Glomerular visceral epithelial cell (primary cell): ENCODE data around the gene PRPF4.
"Not testable (repeated sequence)": the region's sequence is repeated elsewhere in the genome, so short reads cannot be mapped to it uniquely, and the experiment has no call there.

Experiments
- DNase-seq: peaks from one replicate; pipeline ENCODE4 v3.0.0-alpha.2; 2016; ENCODE audit errors: extremely low spot score

Gene PRPF4

DNA sequence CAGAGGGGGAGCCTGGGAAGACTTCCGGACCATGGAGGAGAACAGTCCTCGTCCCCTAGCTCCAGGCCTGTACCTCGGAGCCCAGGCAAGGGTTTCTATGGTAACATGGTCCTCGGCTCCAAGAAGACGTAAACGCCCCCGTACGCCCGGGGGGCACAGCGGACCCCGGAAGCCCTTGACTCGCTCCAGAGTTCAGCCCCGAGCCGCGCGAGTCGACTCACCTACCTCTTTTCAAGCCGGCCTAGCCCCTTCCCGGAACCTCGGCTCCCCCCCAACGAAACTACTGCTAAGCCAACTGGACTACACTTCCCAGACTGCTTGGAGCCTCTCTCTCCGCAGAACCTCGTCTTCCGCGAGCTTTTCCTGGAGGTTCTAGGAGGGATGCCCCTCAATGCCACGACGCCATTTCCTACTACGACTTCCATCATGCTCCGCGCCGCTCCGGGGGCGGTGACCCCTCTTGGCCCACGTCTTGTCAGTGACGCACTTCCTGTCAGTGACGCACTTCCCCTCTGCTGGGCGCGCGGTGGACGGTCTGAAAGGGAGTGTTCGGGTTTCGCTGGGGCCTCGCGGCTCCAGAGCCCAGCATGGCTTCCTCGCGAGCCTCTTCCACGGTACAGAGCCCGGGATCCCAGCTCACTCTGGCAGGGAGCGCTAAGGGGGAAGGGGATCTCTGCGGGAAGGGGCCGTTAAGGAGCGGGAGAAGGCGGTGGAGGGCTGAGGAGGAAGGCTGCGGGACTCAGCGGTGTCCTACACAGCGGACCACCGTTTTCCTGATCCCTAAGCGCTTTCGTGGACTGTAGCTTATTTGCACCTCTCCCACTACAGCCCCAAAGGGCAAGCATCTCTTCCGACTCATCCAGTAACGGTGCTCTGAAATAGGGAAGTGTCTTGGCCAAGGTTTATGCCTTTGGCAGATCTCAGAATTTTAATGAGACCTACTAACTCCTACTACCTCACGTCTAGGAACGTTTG lies at the start of gene PRPF4, which contains the start of gene CDC26:
Gene PRPF4, plus strand, starts transcription at position 502 of the 975 bp plus-strand sequence. Its CDS starts 86 bp downstream, at position 588.
Gene CDC26, minus strand, starts transcription at position 416 of the 975 bp plus-strand sequence. CDS start 3,065 bp downstream, outside the sequence.
- peak; percentile 97 for DNase-seq

DNA sequence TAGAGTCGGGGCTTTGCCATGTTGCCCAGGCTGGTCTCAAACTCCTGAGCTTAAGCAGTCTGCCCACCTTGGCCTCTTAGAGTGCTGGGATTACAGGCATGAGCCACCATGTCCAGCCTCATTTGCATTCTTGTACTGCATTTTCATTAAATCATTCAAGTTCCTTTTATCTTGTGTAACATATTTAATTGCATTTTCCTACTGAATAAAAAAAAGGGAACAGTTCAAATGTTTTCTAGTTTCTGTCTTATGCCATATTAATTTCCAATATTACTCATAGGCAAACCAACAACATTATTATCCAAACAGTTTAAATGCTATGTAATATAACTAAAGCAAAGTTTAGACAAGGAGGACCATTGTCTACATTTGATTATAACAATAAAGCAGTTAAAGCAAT lies 48.0 kb upstream of the PRPF4 start:
- no peak for DNase-seq

DNA sequence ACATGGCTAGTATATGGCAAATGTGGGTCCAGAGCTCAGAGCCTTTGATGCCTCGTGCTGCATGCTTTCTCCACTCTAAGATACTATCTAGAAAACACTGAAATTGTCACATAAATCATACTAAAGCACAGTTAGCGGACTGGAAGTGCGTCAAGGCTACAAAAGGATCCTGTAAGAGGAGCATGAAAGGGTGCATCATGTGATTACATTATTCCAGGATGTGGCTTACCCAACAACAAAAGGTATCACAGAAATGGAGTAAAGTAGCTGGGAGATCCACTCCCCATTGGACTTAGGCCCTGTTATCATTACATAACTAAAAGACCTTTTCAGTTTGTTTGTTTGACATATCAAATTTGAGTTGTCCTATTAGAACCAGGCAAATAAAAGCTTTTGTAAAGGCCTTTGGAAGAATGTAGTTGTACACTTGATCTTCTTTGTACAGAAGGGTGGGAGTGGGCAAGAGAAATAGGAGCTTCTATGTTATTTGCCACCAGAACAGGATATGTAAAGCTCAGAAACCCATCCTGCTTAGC lies 47.3 kb upstream of the PRPF4 start:
- DNase-seq: no peak

DNA sequence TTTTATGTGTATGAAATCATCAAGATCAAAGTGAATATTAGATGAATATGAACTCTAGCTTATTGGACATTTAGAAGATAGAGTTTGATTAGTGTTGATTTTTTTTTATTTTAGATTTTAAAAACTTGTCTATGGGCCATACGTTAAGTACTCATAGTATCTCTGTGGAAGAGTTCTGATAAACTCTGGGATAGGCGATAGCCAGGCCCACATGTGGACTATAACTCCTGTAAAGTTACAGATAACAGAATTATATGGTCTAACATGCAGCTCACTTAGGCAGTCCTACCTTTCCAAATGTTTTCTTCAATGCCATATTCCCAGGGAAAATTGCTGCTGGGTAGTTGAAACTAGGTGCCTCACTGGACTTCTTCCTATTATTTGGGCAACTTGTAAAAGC lies 43.8 kb upstream of the PRPF4 start:
- no peak for DNase-seq

DNA sequence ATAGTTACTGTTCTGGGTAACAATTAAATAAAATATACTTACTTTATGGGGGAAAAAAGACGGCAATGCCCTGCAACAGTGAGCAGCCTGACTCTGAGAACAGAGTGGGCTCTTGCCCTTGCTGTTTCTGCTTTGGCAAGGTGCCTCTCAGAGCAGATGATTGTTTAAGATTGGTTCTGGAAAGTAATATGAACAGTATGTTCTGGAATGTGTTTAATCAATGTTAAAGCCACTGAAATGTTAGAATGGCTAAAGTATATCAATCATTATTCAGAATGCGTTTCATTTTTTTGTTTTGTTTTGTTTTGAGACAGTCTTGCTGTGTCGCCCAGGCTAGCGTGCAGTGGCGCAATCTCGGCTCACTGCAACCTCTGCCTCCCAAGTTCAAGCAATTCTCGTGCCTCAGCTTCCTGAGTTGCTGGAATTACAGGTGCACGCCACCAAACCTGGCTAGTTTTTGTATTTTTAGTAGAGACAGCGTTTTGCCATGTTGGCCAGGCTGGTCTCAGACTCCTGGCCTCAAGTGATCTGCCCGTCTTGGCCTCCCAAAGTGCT lies 39.7 kb upstream of the PRPF4 start:
- DNase-seq: not testable (repeated sequence)

DNA sequence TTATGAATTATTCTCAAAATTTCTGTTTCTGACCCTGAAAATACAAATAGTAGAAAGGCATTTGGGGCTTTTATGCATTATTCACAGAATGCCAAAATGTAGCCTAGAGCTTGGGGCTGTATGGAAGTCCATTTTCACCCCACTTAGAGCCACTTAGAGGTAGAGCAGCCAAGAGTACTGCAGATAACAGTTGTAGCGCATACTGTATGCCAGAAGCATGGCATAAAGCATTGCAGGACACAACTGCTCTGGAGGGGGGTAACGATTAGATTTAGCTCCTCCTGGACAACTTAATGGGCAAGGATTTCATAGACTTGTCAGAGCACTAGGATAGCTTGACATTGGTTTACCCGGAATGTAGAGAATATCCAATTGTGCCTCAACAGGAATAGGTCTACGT lies 38.4 kb upstream of the PRPF4 start:
- DNase-seq: no peak

DNA sequence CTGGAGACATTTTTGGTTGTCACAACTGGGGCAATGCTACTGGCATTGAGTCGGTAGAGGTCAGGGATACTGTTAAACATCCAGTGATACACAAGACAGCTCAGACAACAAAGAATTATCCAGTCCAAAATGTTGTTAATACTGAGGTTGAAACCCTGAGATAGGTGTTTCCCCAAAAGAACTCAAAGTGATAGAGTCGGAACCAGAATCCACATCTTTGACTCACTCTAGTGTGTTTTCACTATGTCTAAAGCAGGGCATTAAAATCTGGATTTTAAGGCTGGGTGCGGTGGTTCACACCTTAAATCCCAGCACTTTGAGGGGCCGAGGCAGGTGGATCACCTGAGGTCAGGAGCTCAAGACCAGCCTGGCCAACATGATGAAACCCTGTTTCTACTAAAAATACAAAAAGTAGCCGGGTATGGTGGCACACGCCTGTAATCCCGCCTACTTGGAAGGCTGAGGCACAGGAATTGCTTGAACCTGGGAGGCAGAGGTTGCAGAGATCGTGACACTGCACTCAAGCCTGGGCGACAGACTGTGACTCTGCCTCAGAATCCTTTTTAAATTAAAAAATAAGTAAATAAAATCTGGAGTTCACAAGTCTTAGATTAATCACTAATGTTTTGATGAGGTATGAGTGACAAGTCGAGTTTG lies 37.1 kb upstream of the PRPF4 start:
- no peak for DNase-seq

DNA sequence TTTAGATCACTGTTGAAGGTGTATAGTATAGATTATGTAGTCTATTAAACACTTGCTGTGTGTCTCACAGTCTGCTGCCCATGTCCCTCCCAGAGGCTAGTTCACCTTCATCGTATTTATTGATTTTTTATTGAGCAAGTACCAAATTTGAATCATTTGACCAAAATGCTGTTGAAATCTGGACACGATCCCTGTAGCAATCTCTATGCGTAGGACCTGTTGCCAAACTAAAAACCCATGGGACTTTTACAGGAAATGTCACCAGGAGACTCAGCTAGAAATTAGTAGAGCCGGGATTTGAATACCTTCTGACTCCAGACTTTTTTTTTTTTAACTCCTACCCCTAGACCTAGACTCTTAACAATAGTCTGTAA lies 36.6 kb upstream of the PRPF4 start:
- DNase-seq: no peak

DNA sequence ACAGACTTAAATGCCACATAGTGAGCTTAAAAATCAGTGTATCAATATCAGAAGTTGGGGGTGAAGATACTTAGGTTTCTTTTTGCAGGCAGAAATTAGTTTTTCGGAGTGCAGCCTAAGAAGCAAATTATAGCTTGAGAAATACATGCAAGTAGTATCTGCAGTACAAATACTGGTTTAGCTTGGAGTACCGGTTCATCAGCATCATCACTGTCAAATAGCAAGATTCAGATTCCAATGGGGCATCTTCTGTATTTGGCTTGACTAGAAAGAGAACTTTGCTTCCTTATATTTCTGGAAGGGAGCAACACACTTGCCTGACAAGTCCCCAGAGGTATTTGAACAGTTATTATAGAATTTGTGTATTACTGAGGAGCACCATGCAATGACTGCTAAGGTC lies 34.3 kb upstream of the PRPF4 start:
- DNase-seq: no peak

DNA sequence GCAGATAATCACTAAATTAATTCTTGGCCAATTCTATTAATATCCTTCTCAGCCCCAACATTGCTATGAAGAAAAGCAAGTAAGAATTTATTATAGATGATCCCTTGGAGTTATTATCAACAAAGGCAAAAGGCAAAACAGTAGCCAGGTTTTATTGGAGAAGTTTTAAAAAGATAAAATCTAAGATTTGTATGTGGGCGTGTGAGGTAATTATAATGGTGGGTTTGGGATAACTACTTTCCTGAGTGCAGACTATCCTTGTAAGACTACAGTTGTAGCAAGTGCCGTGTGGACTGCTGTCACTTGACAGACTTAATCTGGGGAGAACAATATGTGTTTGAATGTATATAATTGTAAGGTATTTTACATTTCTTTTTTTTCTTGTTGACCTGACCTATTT lies 30.9 kb upstream of the PRPF4 start:
- DNase-seq: no peak

DNA sequence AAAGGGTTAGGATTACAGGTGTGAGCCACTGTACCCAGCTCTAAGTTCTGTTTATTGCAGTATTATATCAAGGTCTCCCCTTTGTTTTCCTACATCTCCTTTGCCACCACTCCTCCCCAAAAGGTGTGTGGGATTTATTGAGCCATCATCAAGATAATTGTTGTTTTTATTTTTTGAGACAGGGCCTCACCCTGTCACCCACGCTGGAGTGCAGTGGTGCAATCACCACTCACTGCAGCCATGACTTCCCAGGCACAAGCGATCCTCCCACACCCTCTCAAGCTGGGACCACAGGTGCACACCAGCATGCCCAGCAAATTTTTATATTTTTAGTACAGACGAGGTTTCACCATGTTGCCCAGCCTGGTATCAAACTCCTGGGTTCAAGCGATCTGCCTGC lies 29.6 kb upstream of the PRPF4 start:
- no peak for DNase-seq

DNA sequence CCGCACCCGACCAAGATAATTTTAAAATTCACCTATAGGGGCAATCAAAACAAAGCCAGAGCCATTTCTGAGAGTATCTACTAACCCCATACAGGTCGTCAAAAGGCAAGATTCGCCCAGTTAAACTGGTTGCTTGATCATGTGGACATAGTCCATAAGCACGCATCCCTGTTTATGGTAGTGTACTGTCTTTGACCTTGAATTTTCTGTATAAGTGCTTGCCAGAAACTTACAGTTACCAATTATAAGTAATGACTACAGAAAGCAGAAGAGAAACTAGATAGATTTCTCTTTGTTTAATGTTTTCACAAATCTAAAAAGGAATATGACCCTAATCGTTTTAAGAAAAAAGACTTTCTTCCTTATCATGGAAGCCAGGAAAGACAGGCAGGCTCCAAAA lies 28.5 kb upstream of the PRPF4 start:
- DNase-seq: no peak

DNA sequence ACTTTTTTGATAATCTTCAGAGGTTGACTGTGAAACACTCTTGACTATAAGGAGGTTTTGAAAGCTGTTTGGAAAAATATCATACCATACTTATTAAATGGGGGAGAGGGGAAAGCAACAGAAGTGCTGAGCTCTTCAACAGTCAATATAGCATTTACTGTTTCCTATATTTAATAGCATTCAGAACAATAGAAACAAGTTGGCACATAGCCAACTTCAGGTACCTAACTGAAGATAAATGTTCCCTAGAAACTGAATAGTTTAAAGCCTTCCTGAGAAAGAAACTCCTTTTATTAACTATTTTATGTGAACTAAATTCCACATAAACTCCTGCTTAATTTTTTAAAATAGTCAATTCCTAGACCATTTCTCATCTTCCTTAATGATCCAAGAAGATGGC lies 27.8 kb upstream of the PRPF4 start:
- no peak for DNase-seq

DNA sequence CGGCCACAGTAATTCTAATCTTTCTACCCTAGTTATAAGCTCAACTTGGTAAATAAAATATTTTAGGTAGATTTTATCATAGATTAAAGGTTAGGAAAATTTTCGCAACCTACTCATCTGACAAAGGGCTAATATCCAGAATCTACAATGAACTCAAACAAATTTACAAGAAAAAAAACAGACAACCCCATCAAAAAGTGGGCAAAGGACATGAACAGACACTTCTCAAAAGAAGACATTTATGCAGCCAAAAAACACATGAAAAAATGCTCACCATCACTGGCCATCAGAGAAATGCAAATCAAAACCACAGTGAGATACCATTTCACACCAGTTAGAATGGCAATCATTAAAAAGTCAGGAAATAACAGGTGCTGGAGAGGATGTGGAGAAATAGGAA lies 25.8 kb upstream of the PRPF4 start:
- not testable (repeated sequence) for DNase-seq

DNA sequence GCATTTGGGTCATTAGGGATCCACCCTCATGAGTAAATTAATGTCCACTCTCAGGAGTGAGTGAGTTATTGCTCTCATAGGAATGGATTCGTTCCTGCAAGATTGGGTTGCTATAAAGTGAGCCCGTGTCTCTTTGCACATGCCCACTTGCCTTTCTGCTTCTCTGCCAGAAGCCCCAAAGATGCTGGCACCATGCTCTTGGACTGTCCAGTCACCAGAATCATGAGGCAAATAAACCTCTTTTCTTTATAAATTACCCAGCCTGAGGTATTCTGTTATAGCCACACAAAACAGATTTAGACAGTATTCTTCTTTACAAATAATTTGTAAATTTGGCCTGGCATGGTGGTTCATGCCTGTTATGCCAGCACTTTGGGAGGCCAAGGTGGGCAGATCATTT lies 24.7 kb upstream of the PRPF4 start:
- no peak for DNase-seq

DNA sequence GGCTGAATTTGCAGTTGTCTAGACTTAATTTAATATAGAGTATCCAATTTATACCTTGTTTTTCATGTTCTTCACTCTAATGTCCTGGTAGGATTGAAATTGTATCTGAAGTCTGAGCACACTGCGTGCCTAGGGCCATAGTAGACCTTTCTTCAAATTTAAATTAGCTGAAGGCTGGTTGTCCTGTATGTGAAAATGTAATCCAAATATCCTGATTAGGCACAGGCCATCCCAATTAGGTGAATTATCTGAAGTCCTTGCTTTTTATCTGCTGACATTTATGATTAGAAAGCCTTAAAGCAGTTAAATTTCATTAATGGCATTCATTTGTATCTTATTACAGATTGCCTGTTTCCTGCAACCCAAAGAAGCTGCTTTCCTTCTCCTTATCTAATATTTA lies 20.5 kb upstream of the PRPF4 start:
- DNase-seq: no peak

DNA sequence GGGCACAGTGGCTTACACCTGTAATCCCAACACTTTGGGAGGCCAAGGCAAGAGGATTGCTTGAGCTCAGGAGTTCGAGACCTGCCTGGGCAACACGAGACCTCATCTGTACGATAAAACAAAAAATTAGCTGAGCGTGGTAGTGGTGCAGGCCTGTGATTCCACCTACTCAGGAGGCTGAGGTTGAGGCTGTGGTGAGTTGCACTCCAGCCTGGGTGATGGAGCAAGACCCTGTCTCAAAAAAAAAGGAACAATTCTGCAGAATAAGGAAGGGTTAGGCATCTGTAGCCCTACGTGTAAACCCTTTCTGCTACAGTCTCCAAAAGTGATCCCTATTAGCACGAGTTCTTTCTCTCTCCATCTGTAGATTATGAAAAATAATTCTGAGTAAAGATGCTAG lies 20.0 kb upstream of the PRPF4 start:
- DNase-seq: no peak

DNA sequence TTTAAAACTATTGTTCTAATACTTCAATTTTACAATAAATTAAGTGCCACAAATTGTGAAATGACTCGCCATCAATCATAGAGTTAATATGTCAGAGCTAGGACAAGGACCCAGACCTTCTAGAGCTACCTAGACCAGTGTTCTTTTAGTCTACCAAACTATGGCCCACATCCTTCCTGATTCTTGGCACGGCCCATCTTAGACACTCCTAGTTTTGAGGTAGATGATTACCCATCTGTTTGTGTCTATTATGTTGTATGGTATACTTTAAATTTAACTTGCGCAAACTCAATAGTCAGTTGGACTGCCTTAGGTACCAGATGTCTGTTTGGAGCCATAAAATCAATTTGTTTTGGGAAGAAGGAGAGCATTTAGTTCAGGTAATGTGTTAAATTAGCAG lies 17.6 kb upstream of the PRPF4 start:
- no peak for DNase-seq

DNA sequence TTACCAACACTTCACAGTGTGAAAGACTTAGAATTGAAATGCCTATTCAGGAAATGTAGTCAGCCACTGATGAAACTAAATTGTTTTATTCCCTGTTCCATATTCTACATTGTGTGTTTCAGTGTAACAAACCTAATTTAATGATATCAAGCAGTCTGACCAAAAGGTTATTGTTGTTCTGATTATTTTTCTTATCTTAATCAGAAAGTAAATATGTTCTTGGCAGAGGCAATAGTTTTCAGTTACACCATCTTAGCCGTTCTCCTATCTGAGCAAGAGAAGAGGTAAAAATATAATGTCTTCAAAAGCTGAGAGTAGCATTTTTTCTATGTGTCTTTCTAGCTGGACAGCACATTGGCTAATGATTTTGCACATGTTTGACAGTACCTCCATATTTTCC lies 17.2 kb upstream of the PRPF4 start:
- DNase-seq: no peak

DNA sequence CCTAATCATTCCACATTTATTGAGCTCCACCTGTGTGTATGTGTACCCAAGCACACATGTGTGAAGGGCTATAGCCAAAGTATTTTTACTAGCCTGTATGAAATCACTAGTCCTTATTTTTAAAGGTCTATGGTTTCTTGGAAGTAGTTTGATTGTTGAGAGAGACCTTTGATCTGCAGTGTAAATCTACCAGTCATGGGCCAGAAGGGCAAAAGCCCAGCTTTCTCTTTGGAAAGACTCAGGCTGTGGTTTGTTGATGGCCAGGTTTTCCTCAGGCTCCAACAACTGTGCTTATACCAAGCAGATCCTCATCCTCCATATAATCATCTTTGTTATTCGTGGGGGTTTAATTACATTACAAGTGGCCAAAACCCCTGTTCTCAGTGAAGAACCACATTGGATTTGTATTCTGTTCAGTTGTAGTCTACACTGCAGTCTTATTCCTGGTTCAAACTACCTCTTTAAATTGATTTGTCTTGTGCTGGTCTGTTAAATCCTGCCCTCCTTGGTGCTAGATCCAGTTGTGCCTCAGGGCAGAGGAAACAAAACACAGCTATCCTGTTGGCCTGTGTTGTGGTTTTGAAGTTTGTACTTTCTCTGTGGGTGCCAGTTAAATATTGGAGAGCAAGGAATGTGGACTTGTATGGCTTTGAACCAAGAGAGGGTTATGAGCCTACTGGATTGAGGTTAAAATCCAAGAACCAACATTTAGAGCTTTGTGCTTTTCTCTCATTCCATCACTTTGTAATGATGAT lies 13.4 kb upstream of the PRPF4 start:
- DNase-seq: no peak

DNA sequence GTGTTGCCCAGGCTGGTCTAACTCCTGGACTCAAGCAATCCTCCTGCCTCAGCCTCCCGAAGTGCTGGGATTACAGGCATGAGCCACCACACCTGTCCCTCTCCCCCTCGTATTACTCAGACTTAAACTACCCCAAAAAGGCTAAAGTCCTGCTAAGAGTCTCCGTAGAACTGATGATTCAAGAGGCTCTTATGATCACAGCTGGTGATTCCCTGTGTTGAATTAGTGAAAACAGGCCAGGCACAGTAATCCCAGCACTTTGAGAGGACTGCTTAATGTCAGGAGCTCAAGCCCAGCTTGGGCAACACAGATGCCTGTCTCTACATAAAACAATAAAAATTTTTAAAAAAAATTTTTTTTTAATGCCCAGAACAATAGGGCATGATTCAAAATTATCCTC lies 9.3 kb upstream of the PRPF4 start:
- DNase-seq: no peak
